Muscle layer of colon (tissue), 2 donors: ENCODE data around the gene RAB15.

Experiments
- H3K27ac ChIP-seq: one replicate; pipeline ENCODE4 v1.7.0; 2013; ENCODE audit warnings: low read depth, mild to moderate bottlenecking, low read length, moderate library complexity
- H3K27me3 ChIP-seq, 2 donors: one replicate each; pipeline ENCODE4 v1.7.0; 2013; ENCODE audit warnings: low read length in 2 of 2, mild to moderate bottlenecking in 2 of 2; ENCODE audit not compliant: insufficient read depth in 2 of 2, control insufficient read depth in 1 of 2
- H3K36me3 ChIP-seq: one replicate; pipeline ENCODE4 v1.7.0; 2013; ENCODE audit warnings: mild to moderate bottlenecking, low read length; ENCODE audit not compliant: insufficient read depth
- H3K4me1 ChIP-seq: one replicate; pipeline ENCODE4 v1.7.0; 2013; ENCODE audit warnings: mild to moderate bottlenecking, low read length; ENCODE audit not compliant: insufficient read depth
- H3K4me3 ChIP-seq, 2 donors: one replicate each; pipeline ENCODE4 v1.7.0; 2013; ENCODE audit warnings: low read length in 2 of 2, low read depth in 1 of 2, mild to moderate bottlenecking in 1 of 2, moderate library complexity in 1 of 2
- H3K9ac ChIP-seq: one replicate; pipeline ENCODE4 v1.7.0; 2013; ENCODE audit warnings: low read length
- H3K9me3 ChIP-seq: one replicate; pipeline ENCODE4 v1.7.0; 2013; ENCODE audit warnings: mild to moderate bottlenecking, low read length
- donor health status: abdominal sarcoma.
- donor health status: Adenocarcinoma of cecum.

The RAB15 gene

DNA sequence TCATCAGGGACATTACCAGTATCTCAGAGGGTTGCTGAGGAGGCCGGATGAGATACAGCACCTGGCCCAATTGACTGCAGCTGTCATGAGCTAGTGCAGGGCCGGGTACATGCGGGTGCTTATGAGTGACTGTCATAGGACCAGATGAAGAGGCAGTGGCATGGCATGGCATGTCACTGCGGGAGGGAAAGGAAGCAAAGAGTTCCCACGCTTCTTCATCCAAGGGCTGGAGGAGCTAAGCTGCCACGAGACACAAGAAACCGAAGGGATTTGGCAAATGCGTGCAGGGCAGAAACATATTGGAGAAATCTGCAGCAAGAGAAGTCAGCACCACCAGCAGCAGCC, 18.9 kb downstream of the RAB15 start:
- H3K36me3 ChIP-seq: no peaks in the 10 kb centered on the region
- no peaks in the 10 kb centered on the region for H3K27me3 ChIP-seq
- H3K9me3 ChIP-seq: no peaks in the 10 kb centered on the region
- H3K4me1 ChIP-seq: no peaks in the 10 kb centered on the region
- H3K27ac ChIP-seq: no peak overlapping the region
- no peak overlapping the region for H3K9ac ChIP-seq
- no peak overlapping the region for H3K4me3 ChIP-seq

DNA sequence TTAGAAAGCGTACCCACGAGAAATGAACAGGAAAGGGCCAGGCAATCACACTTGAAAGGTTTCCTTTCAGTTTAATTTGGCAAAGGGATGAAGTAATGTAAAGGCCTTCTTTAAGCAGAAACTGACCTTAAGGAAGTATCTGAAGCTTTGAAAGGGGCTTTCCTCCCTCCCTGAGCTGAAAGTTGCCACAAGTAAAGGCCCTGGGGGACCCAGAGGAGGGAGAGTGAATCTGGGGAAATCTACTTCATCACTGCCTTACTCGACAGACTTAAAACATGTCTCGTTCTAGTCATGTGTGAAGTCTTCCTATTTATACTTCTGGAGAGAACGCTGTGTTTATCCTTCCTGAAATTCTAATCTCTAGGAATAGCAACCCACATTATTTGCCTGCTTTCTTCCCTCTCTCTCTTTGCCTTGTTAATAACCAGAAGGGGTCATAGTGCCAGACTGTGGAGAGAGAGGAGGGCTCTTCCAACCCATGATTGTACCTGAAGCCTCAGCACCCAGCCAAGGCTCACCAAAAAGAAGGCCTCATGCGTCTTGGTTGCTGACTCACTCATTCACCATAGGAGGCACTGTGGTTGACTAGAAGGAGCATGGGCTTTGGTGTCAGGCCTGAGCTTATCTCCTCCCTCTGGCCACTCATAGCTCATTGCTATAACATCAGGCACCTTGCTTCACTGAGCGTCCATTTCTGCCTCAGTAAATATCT, 19.4 kb downstream of the RAB15 start:
- H3K9ac ChIP-seq: no peak overlapping the region
- H3K36me3 ChIP-seq: no peaks in the 10 kb centered on the region
- H3K27me3 ChIP-seq: no peaks in the 10 kb centered on the region
- H3K9me3 ChIP-seq: no peaks in the 10 kb centered on the region
- H3K27ac ChIP-seq: no peak overlapping the region
- no peak overlapping the region for H3K4me3 ChIP-seq
- H3K4me1 ChIP-seq: no peaks in the 10 kb centered on the region

DNA sequence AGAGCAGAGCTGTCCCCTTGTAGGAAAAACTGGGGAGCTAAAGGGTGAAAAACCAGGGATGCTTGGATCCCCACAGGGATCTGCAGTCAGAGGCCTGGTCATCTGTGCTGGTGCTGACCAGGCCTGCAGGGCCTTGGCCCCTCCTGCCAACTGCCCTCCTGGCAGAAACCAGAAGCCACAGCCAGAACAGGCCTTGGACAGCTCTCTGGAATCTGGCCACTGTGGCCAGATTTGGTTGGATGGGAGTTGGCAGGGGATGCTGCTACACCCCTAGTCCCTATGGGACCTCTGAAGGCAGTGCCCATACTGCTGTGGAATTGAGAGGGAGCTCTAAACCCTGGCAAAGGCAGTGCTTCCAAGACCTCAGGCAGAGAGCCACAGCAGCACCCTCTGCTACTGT, 20.4 kb downstream of the RAB15 start:
- H3K36me3 ChIP-seq: no peaks in the 10 kb centered on the region
- H3K9ac ChIP-seq: no peak overlapping the region
- no peak overlapping the region for H3K4me3 ChIP-seq

DNA sequence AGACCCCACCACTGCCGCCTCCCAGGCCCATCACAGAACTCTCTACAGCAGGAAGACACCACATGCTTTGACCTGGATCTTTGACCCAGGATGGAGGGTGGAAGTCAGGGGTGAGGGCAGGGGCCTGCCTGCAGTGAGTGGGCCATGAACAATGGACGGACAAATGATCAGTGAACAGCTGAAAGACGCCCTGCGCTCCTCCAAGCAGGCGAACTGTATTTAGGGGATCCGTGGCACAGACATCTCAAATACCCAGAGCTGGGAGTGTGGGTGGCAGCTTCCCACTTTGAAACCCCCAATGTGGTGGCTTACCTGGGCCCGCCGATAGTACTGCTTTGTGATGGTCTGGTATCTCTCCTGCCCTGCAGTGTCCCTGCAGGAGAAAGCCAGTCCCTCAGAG, 20.8 kb downstream of the RAB15 start:
- H3K36me3 ChIP-seq: no peaks in the 10 kb centered on the region
- no peaks in the 10 kb centered on the region for H3K4me1 ChIP-seq
- no peak overlapping the region for H3K9ac ChIP-seq
- no peak overlapping the region for H3K27ac ChIP-seq
- no peaks in the 10 kb centered on the region for H3K9me3 ChIP-seq
- H3K27me3 ChIP-seq: no peaks in the 10 kb centered on the region
- H3K4me3 ChIP-seq: no peak overlapping the region

More for the DNA sequence above, 20.4 kb downstream of the RAB15 start:
- H3K27me3 ChIP-seq: no peaks in the 10 kb centered on the region
- H3K4me1 ChIP-seq: no peaks in the 10 kb centered on the region
- no peaks in the 10 kb centered on the region for H3K9me3 ChIP-seq
- H3K27ac ChIP-seq: no peak overlapping the region

DNA sequence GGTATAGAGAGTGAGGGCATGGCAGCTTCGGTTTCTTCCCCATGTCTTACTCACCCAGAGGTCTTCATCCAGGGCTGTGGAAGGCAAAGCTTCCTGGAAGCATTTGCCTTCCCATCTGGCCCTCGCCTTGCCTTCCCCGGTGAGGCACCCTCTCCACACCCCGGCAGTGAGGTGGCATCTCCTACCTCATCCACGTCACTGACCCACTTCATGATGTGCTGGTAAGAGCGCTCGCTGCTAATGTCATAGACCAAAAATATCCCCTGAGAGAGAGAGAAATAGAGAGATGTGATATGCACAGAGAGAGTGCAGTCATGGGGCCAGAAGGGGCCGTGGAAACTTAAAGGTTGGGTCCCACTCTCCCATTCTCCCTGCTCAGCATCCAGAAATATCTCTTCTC, 21.2 kb downstream of the RAB15 start:
- Histone ChIP-seq H3K36me3 (no peaks in the 10 kb centered on the region), H3K27ac (no peak overlapping the region), H3K27me3 (no peaks in the 10 kb centered on the region), H3K9ac (no peak overlapping the region), H3K4me1 (no peaks in the 10 kb centered on the region), H3K4me3 (no peak overlapping the region), H3K9me3 (no peaks in the 10 kb centered on the region)

DNA sequence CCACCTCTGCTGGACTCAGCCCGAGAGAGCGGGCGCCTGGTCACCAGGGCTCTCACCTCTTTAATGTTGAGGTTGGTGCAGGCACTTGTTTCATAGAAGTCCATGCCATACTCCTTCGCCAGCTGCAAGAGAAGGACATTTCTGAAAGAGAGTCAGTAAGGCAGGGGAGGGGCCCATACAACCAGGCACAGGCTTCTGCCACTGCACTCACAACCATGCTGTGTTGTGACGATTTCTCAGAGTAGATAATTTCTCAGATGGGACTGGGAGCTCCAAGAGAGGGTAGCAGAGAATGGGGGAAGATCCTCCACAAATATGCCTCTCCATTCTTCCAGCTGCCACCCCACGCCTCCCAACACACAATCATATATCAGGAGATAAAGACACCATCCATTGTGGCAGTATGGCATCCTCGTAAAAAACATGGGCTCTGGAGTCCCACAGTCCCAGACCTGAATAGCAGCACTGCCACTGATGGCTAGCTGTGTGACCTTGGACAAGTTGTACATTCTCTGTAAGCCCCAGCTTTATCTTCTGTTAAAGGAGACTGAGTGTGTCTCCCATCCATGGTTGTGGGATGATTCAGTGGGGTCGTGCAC, 23.4 kb downstream of the RAB15 start:
- H3K36me3 ChIP-seq: no peaks in the 10 kb centered on the region
- no peak overlapping the region for H3K4me3 ChIP-seq
- no peaks in the 10 kb centered on the region for H3K4me1 ChIP-seq
- no peak overlapping the region for H3K9ac ChIP-seq
- no peaks in the 10 kb centered on the region for H3K9me3 ChIP-seq
- H3K27me3 ChIP-seq: no peaks in the 10 kb centered on the region
- no peak overlapping the region for H3K27ac ChIP-seq

DNA sequence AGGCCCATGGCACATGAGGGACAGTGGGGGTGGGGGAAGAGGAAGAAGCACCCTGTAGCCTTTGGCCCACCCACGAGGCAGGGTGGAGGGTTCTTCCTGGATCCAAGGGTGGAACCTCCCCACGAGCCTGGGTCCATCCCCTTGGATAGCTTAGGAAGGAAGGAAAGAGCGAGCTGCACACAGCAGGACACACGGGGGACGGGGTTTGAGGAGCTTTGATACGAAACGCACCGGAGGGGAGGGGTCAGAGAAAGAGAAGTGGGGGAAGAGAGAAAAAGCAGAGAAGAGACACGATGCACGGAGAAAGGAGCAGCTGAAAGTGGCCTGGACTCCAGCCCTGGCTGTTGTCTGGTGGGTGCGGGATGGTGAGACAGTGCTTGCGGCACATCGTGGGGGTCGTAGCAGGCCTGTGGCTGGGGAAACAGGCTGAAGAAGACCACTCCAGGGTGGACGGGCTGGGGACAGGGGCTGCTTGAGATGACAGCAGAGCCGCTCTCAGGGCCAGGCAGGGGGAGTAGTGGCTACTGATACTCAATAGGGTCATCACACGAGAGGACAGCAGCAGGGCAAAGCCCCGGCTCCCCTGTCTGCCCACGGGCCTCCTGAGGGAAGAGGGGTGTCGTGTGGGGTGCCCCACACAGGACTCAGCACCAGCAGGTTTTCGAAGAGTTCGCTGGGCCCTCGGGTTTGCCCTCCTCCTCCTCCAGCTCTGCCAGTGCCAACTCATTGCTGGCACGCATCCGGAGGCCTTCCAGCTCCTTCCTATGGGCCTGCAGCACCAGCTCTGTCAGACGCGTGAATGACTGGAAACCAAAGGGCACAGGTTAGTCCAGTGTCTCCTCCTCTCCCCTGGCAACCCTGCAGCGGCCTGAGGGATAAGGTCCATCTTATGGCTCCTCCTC, 24.2 kb downstream of the RAB15 start:
- H3K27ac ChIP-seq: no peak overlapping the region

DNA sequence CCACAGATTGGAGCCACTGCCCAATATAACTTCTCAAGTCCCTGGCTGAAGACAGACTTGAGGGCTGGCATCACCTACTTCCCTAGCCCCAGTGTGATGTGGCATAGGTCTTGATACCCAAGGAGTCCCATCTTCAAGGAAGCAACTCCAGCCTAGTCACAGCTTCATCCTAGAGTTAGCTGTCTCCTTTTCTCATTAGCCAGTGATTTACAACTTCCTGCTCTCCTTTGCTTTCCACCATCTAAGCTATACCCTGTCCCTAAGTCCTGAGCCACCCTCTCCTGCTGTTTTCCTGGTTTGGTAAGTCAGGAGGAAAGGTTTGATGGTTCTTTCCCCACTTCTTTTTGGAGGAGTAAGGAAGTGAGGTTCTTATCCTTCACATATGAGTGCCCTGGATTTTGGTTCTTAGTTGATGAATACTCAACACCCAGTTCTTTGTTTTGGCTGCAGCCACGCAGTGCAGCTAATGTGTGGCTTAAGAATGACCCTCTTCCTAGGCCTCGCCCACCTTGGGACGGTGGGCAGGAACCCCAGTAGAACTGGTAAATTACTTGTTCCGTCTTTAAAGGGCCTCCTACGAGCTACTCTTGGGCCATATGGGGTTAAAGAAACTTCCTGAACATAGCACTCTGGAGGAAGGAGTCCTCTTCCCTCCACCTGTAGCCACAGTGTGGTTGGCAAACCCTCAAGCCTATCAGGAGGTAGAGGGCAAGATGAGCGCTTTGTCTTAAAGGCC, 25.7 kb downstream of the RAB15 start:
- Histone ChIP-seq H3K9me3 (no peaks in the 10 kb centered on the region), H3K4me3 (no peak overlapping the region), H3K9ac (no peak overlapping the region), H3K36me3 (peaks cover 5% of the 10 kb centered on the region), H3K27me3 (no peaks in the 10 kb centered on the region), H3K4me1 (no peaks in the 10 kb centered on the region), H3K27ac (no peak overlapping the region)

More for the DNA sequence above, 24.2 kb downstream of the RAB15 start:
- peaks cover 4% of the 10 kb centered on the region for H3K36me3 ChIP-seq
- no peaks in the 10 kb centered on the region for H3K9me3 ChIP-seq
- no peak overlapping the region for H3K9ac ChIP-seq
- no peaks in the 10 kb centered on the region for H3K4me1 ChIP-seq
- H3K27me3 ChIP-seq: no peaks in the 10 kb centered on the region
- no peak overlapping the region for H3K4me3 ChIP-seq

DNA sequence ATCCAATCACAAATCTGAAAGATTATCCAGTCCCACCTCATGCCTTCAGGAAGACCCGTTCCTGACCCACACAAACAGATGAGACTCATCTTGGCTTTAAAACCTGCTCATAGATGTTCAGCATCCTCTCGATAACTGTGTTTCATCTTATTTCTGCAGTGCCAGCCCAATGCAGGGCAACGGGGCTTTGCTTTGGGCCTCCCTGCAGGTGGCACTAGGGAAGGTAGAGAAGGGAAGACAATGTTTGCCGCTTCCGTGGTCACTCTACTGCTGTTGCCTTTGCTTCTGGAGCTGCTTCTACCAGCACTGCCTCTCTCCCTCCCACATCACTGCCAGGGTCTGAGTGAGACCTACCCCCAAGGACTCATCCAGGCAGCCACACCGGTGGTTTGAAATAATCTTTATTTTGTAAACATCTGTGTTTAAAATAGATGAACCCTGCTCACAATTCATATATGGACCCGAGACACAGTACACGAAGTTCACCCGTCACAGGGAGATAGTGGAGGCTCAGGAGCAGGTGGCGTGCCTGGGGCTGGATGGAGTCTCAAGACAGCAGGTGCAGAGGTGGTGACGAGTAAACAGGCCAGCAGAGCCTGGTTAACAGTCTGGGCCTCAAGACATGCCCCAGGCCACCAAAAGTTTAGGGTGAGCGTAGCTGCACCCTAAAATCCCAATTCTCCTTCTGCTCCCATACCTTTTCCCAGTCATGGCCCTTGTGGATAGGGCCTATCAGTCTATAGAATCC, 26.5 kb downstream of the RAB15 start:
- no peaks in the 10 kb centered on the region for H3K4me1 ChIP-seq
- H3K27me3 ChIP-seq: no peaks in the 10 kb centered on the region
- H3K27ac ChIP-seq: no peak overlapping the region
- H3K9me3 ChIP-seq: no peaks in the 10 kb centered on the region
- no peak overlapping the region for H3K4me3 ChIP-seq
- H3K36me3 ChIP-seq: peaks cover 6% of the 10 kb centered on the region
- no peak overlapping the region for H3K9ac ChIP-seq

DNA sequence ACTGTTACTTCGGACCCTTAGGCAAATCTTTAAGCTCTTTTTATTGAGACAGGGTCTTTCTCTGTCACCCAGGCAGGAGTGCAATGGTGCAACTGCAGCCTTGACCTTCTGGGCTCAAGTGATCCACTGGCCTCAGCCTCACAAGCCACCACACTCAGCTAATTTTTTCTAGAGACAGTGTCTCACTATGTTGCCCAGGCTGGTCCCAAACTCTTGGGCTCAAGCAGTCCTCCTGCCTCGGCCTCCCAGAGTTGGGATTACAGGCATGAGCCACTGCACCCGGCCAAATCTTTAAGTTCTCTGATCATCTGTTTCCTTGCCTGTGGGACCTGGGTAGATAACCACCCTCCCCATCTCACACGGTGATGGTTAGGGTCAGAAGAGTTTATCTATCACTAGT, 27.3 kb downstream of the RAB15 start:
- Histone ChIP-seq H3K4me3 (no peak overlapping the region), H3K9me3 (no peaks in the 10 kb centered on the region), H3K4me1 (no peaks in the 10 kb centered on the region), H3K27ac (no peak overlapping the region), H3K36me3 (peaks cover 12% of the 10 kb centered on the region), H3K9ac (no peak overlapping the region), H3K27me3 (no peaks in the 10 kb centered on the region)
